Endodermal cell (in vitro differentiated cells): Measurements from ENCODE around the gene SDS. TPM values are rescaled to one million over a fixed set of nuclear protein-coding genes. Genes with fewer than 3 reads are reported as not detected.

Experiments used
- DNase-seq: peaks from one replicate; pipeline ENCODE4 v3.0.0-alpha.2; 2017
- H3K27ac ChIP-seq: 2 replicates; pipeline ENCODE4 v1.5.1; 2013; ENCODE audit warnings: mild to moderate bottlenecking, low read depth, low read length, moderate library complexity
- H3K27me3 ChIP-seq: 2 replicates; pipeline ENCODE4 v1.6.1; 2013; ENCODE audit warnings: mild to moderate bottlenecking, low read length, moderate library complexity; ENCODE audit not compliant: insufficient read depth, control insufficient read depth, poor library complexity, severe bottlenecking
- H3K36me3 ChIP-seq: 2 replicates; pipeline ENCODE4 v1.7.0; 2013; ENCODE audit warnings: mild to moderate bottlenecking, low read length, moderate library complexity; ENCODE audit not compliant: control insufficient read depth, insufficient read depth
- H3K4me1 ChIP-seq: one replicate; pipeline ENCODE4 v1.7.0; 2013; ENCODE audit warnings: low read length; ENCODE audit not compliant: control insufficient read depth, insufficient read depth
- H3K4me3 ChIP-seq: 2 replicates; pipeline ENCODE4 v1.5.1; 2013; ENCODE audit warnings: mild to moderate bottlenecking, low read length, moderate library complexity
- H3K9ac ChIP-seq: 2 replicates; pipeline ENCODE4 v1.6.1; 2013; ENCODE audit warnings: mild to moderate bottlenecking, low read length, moderate library complexity; ENCODE audit not compliant: poor library complexity, severe bottlenecking; ENCODE audit errors: extremely low read depth
- H3K9me3 ChIP-seq: 2 replicates; pipeline ENCODE4 v1.6.1; 2013; ENCODE audit warnings: mild to moderate bottlenecking, low read length, moderate library complexity; ENCODE audit not compliant: control insufficient read depth
- H3K27ac Mint-ChIP-seq: 2 replicates; pipeline ENCODE4 v1.8.0; 2020; ENCODE audit warnings: mixed read lengths
- H3K27me3 Mint-ChIP-seq: 2 replicates; pipeline ENCODE4 v1.8.0; 2021; ENCODE audit warnings: mild to moderate bottlenecking, mixed read lengths; ENCODE audit not compliant: insufficient read depth
- H3K36me3 Mint-ChIP-seq: 2 replicates; pipeline ENCODE4 v1.8.0; 2020; ENCODE audit warnings: low read depth, mixed read lengths
- H3K4me1 Mint-ChIP-seq: 2 replicates; pipeline ENCODE4 v1.8.0; 2020; ENCODE audit warnings: mixed read lengths
- H3K4me3 Mint-ChIP-seq: 2 replicates; pipeline ENCODE4 v1.8.0; 2020; ENCODE audit warnings: mild to moderate bottlenecking, moderate library complexity, mixed read lengths
- H3K9me3 Mint-ChIP-seq: 2 replicates; pipeline ENCODE4 v1.8.0; 2020; ENCODE audit warnings: mild to moderate bottlenecking, mixed read lengths
- WGBS, 2 experiments: methylation state at CpG; one replicate each; pipeline versions ENCODE4 v1.1.5 to v1.1.7; 2013; ENCODE audit warnings: missing lambda C conversion rate in 2 of 2, mixed read lengths in 1 of 2; ENCODE audit not compliant: insufficient coverage in 1 of 2, insufficient read length in 1 of 2; 5-methylcytosine and 5-hydroxymethylcytosine counted together
- total RNA-seq, 2 donors: library from RNA; stranded (reverse); fragmentation: NEBNext Ultra II Directional in 1 of 2; extraction: Animal tissue kit (Norgen Biotek cat#: 25700) in 1 of 2; gene quantifications; 2 replicates in 1 of 2; 3 replicates in 1 of 2; pipeline ENCODE4 v1.2.1, GENCODE V29; 2021
- TF ChIP-seq, protein P1 (sequence below): fragments of 200-600 bp; sonication (generic); conservative IDR thresholded peaks from 2 replicates; pipeline ENCODE4 v1.5.0; 2021; ENCODE audit warnings: antibody characterized with exemption, mild to moderate bottlenecking

SDS gene
- total RNA-seq, 2 donors from 2014 or later, result not detected

DNA sequence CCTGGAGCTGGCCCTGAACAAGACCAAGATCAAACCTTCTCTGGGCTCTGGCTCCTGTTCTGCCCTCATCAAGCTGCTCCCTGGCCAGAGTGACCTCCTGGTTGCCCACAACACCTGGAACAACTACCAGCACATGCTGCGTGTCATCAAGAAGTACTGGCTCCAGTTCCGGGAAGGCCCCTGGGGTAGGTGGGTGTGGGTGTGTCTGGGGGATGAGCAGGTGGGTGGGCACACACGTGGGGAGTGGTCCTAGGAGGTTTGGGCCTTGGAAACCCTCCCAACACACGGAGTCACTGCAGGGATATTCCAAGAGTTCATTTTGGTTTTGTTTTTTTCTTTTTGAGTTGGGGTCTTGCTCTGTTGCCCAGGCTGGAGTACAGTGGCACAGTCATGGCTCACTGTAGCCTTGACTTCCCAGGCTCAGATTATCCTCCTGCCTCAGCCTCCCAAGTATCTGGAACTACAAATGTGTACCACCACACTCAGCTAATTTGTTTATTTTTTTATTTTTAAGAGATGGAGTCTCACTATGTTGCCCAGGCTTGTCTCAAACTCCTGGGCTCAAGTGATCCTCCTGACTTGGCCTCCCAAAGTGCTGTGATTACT, 28.8 kb downstream of the SDS start:
- no peak overlapping the region for H3K4me3 Mint-ChIP-seq
- peaks cover 31% of the 10 kb centered on the region for H3K36me3 Mint-ChIP-seq
- no peak overlapping the region for H3K27ac Mint-ChIP-seq

DNA sequence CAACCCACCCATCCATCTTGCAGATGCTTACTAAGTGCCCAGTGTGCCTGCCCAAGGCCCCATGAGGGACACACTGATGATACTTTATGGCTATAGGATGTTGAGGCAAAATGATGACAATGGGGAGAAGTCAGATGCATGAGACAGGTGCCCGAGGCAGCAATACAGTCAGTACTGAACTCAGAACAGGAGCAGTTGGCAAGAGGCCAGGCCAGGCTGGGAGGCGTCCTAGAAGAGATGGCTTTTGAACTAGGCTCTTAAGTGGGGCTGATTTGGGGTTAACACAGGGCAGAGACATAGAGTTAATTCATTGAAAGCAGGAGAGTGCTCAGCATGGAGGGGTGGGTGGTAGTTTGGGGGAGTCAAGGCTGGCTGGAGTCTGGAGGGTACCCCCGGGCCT, 29.7 kb downstream of the SDS start:
- no peak overlapping the region for H3K9ac ChIP-seq
- no peak overlapping the region for H3K4me3 Mint-ChIP-seq

More for the DNA sequence above, 28.8 kb downstream of the SDS start:
- no peak for DNase-seq
- H3K27me3 Mint-ChIP-seq, result no peaks in the 10 kb centered on the region
- H3K27ac ChIP-seq, result no peak overlapping the region
- H3K9me3 Mint-ChIP-seq, result no peaks in the 10 kb centered on the region
- H3K9ac ChIP-seq, result no peak overlapping the region
- peaks cover 17% of the 10 kb centered on the region for H3K36me3 ChIP-seq
- no peaks in the 10 kb centered on the region for H3K9me3 ChIP-seq
- no peaks in the 10 kb centered on the region for H3K4me1 ChIP-seq
- no peaks in the 10 kb centered on the region for H3K4me1 Mint-ChIP-seq
- no peak overlapping the region for H3K4me3 ChIP-seq
- TF ChIP-seq, protein P1, sequence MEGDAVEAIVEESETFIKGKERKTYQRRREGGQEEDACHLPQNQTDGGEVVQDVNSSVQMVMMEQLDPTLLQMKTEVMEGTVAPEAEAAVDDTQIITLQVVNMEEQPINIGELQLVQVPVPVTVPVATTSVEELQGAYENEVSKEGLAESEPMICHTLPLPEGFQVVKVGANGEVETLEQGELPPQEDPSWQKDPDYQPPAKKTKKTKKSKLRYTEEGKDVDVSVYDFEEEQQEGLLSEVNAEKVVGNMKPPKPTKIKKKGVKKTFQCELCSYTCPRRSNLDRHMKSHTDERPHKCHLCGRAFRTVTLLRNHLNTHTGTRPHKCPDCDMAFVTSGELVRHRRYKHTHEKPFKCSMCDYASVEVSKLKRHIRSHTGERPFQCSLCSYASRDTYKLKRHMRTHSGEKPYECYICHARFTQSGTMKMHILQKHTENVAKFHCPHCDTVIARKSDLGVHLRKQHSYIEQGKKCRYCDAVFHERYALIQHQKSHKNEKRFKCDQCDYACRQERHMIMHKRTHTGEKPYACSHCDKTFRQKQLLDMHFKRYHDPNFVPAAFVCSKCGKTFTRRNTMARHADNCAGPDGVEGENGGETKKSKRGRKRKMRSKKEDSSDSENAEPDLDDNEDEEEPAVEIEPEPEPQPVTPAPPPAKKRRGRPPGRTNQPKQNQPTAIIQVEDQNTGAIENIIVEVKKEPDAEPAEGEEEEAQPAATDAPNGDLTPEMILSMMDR, result no peak
- 92% methylated on average over 3 of the region's 4 CpGs; no CpG with 5 or more reads in 1 of the 2 experiments for WGBS, 2 experiments
- H3K27me3 ChIP-seq, result no peaks in the 10 kb centered on the region

DNA sequence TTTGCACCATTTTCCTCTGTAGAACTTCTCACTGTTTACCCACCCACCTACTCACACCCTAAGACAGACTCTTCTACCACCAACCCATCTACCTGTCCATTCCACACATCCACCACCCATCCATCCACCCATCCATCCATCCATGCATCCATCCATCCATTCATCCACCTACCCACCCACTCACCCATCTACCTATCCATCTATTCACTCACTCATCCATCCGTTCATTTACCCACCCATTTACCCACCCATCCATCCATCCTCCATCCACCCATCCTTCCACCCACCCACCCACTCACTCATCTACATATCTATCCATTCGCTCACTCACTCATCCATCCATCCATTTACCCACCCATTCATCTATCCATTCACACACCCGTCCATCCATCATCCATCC, 30.2 kb downstream of the SDS start:
- DNase-seq, result no peak
- TF ChIP-seq, protein P1, result no peak
- H3K27me3 Mint-ChIP-seq, result no peaks in the 10 kb centered on the region
- H3K36me3 Mint-ChIP-seq, result peaks cover 31% of the 10 kb centered on the region
- 68 to 87% methylated on average over 3 of the region's 3 CpGs for WGBS, 2 experiments
- H3K4me1 Mint-ChIP-seq, result no peaks in the 10 kb centered on the region
- Histone ChIP-seq H3K27ac (no peak overlapping the region), H3K4me1 (no peaks in the 10 kb centered on the region), H3K9ac (no peak overlapping the region), H3K36me3 (peaks cover 17% of the 10 kb centered on the region), H3K4me3 (no peak overlapping the region), H3K9me3 (no peaks in the 10 kb centered on the region), H3K27me3 (no peaks in the 10 kb centered on the region)
- H3K27ac Mint-ChIP-seq, result no peak overlapping the region
- no peak overlapping the region for H3K4me3 Mint-ChIP-seq
- no peaks in the 10 kb centered on the region for H3K9me3 Mint-ChIP-seq

More for the DNA sequence above, 29.7 kb downstream of the SDS start:
- H3K9me3 ChIP-seq, result no peaks in the 10 kb centered on the region
- no peaks in the 10 kb centered on the region for H3K4me1 Mint-ChIP-seq
- H3K4me1 ChIP-seq, result no peaks in the 10 kb centered on the region
- no peak overlapping the region for H3K27ac ChIP-seq
- TF ChIP-seq, protein P1, result no peak
- no peaks in the 10 kb centered on the region for H3K27me3 Mint-ChIP-seq
- H3K27ac Mint-ChIP-seq, result no peak overlapping the region
- WGBS, 2 experiments, result 81 to 95% methylated on average over 3 of the region's 3 CpGs
- H3K9me3 Mint-ChIP-seq, result no peaks in the 10 kb centered on the region
- H3K27me3 ChIP-seq, result no peaks in the 10 kb centered on the region
- DNase-seq, result no peak
- H3K4me3 ChIP-seq, result no peak overlapping the region
- H3K36me3 ChIP-seq, result peaks cover 17% of the 10 kb centered on the region
- peaks cover 31% of the 10 kb centered on the region for H3K36me3 Mint-ChIP-seq
